Measurements from ENCODE around the gene EMC9.

EMC9 gene

GRCh38 chr14:24089890-24090289 is 51.5 kb downstream of the EMC9 start:
- no peak for DNase-seq (ENCODE audit: low read depth in 2 of 2)

All from stimulated activated CD8-positive, alpha-beta memory T cell treated with anti-CD3 and anti-CD28 coated beads, Interleukin-2, amount 100 ng/mL, for 1 hour (primary cell).